ENCODE results near the gene NKX6-1. TPM values are rescaled to one million over a fixed set of nuclear protein-coding genes. Genes with fewer than 3 reads are reported as not detected.

The NKX6-1 gene
- total RNA-seq, 1 experiment from 2014 or later, result 0.09 TPM

DNA sequence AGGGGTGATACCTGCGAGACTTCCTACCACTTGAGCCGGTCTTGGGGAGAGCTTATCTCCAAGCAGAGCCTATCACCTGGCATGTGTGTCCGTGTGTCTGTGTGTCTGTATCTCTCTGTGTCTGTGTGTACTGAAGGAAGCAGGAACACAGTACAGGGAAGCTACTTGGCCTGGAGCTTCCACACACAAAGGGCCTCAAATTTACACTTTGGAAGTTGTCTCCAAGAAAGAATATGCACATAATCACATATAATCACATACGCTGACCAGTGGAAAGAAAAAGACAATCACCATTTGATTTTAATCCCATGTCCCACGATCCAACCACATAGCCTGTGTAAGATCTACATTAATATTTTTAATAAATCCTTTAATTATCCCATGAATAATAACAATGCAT lies 13.2 kb upstream of the NKX6-1 start:
- H3K9me3 Mint-ChIP-seq, result no peaks in the 10 kb centered on the region
- no CpG with 5 or more reads among the region's 5 CpGs for WGBS (ENCODE audit: extremely low coverage, insufficient read length, low lambda C conversion rate)

More for the DNA sequence above, 13.2 kb upstream of the NKX6-1 start:
- no peaks in the 10 kb centered on the region for H4K20me1 ChIP-seq (ENCODE audit: control insufficient read depth, insufficient read depth, insufficient read length)
- TF ChIP-seq, protein P1, sequence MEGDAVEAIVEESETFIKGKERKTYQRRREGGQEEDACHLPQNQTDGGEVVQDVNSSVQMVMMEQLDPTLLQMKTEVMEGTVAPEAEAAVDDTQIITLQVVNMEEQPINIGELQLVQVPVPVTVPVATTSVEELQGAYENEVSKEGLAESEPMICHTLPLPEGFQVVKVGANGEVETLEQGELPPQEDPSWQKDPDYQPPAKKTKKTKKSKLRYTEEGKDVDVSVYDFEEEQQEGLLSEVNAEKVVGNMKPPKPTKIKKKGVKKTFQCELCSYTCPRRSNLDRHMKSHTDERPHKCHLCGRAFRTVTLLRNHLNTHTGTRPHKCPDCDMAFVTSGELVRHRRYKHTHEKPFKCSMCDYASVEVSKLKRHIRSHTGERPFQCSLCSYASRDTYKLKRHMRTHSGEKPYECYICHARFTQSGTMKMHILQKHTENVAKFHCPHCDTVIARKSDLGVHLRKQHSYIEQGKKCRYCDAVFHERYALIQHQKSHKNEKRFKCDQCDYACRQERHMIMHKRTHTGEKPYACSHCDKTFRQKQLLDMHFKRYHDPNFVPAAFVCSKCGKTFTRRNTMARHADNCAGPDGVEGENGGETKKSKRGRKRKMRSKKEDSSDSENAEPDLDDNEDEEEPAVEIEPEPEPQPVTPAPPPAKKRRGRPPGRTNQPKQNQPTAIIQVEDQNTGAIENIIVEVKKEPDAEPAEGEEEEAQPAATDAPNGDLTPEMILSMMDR (conservative IDR thresholded peaks at IDR 0.05), result no peak
- no peak for DNase-seq
- no peaks in the 10 kb centered on the region for H3K9me3 ChIP-seq (ENCODE audit: control insufficient read depth, low read depth, low read length)
- no peaks in the 10 kb centered on the region for H3K4me1 ChIP-seq (ENCODE audit: insufficient read depth, low read length)
- no peak overlapping the region for H3K9ac ChIP-seq (ENCODE audit: extremely low read depth, insufficient read length, low read length)
- no peak overlapping the region for H2BK20ac ChIP-seq (ENCODE audit: low read depth, low read length, poor library complexity, severe bottlenecking)
- H4K8ac ChIP-seq (replicated peaks; ENCODE audit: insufficient read length, low read depth, low read length), result no peak overlapping the region
- H3K27ac ChIP-seq (ENCODE audit: insufficient read length, low read depth, low read length), result no peak overlapping the region
- H3K14ac ChIP-seq (ENCODE audit: insufficient read depth, low read length), result no peak overlapping the region
- no peak overlapping the region for H2AK5ac ChIP-seq (ENCODE audit: insufficient read length, low read length)
- H3K18ac ChIP-seq (ENCODE audit: insufficient read length, low read depth, low read length), result no peak overlapping the region
- no peak overlapping the region for H2BK15ac ChIP-seq (ENCODE audit: low read depth, low read length)
- H4K91ac ChIP-seq (ENCODE audit: insufficient read length, low read depth, low read length), result no peak overlapping the region
- H3K4ac ChIP-seq (ENCODE audit: low read depth, low read length), result no peak overlapping the region
- no peaks in the 10 kb centered on the region for H3K79me1 ChIP-seq (ENCODE audit: insufficient read depth, low read depth, low read length, poor library complexity, severe bottlenecking)
- H3T11ph ChIP-seq (ENCODE audit: low read length), result no peak overlapping the region
- no peak overlapping the region for H4K5ac ChIP-seq (ENCODE audit: insufficient read length, low read depth, low read length)
- no peak overlapping the region for H2AFZ ChIP-seq (ENCODE audit: low read length)
- no peak overlapping the region for H3K23ac ChIP-seq (ENCODE audit: insufficient read length, low read depth, low read length)
- no peak overlapping the region for H2BK5ac ChIP-seq (ENCODE audit: insufficient read length, low read length)
- Mint-ChIP-seq H3K27ac (peak overlapping the region in 1 of 3 experiments; percentile 33; a peak in 1 of 7 replicates), H3K27me3 (ENCODE audit: low read depth) (peaks cover 5% of the 10 kb centered on the region; the same call in 1 of the 2 replicates), H3K36me3 (ENCODE audit: insufficient read depth in 1 of 3, low read depth in 3 of 3) (no peaks in the 10 kb centered on the region), H3K4me3 (no peak overlapping the region), H3K4me1 (peaks cover 0 to 4% of the 10 kb centered on the region in 2 experiments; a peak in 2 of 4 replicates)
- no peak overlapping the region for H3K56ac ChIP-seq (ENCODE audit: insufficient read length, low read depth, low read length)
- H3K79me2 ChIP-seq (ENCODE audit: insufficient read depth, low read length), result no peaks in the 10 kb centered on the region
- H2BK12ac ChIP-seq (ENCODE audit: insufficient read length, low read depth, low read length), result no peak overlapping the region
- H3K27me3 ChIP-seq (ENCODE audit: insufficient read depth, low read length), result no peaks in the 10 kb centered on the region
- H3K23me2 ChIP-seq (ENCODE audit: insufficient read length, low read depth, low read length, poor library complexity, severe bottlenecking), result no peaks in the 10 kb centered on the region
- no peak overlapping the region for H2BK120ac ChIP-seq (ENCODE audit: low read depth, low read length, poor library complexity, severe bottlenecking)
- H3K4me2 ChIP-seq (ENCODE audit: insufficient read depth, insufficient read length, low read length), result no peak overlapping the region
